Measurements from ENCODE around the gene LRRN2.
A peak's percentile ranks its signal among the peaks of the same experiment; 100 is the strongest.

LRRN2 gene

DNA sequence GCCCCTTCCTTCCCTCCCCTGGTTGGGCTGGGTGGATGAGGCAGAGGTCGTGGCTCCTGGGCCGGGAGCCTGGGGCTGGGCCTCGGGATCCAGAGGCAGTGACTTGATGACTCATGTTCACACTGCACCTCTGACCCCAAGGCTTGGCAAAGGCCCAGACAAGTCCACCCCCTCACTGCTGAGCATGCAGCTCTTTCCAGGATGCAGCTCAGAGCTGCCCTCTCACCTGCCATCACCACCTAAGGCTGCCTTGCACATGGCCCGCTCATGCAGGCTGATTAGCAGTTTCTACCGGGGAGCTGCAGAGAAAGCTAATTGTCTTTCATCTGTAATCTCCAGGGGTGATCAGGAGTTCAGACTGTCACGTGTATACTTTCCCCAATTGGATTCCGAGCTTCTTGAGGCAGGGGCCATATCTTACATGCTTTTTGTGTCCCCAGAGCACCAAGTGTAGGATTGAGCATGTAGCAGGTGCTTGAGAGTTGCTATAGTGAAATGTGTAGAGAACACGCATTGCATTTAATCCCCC is 62.1 kb downstream of the LRRN2 start:
- DNase-seq (ENCODE audit: low read depth) = peak; percentile 88
- no peak overlapping the region for H3K4me3 ChIP-seq (ENCODE audit: low read length)
- TF ChIP-seq, protein P1, sequence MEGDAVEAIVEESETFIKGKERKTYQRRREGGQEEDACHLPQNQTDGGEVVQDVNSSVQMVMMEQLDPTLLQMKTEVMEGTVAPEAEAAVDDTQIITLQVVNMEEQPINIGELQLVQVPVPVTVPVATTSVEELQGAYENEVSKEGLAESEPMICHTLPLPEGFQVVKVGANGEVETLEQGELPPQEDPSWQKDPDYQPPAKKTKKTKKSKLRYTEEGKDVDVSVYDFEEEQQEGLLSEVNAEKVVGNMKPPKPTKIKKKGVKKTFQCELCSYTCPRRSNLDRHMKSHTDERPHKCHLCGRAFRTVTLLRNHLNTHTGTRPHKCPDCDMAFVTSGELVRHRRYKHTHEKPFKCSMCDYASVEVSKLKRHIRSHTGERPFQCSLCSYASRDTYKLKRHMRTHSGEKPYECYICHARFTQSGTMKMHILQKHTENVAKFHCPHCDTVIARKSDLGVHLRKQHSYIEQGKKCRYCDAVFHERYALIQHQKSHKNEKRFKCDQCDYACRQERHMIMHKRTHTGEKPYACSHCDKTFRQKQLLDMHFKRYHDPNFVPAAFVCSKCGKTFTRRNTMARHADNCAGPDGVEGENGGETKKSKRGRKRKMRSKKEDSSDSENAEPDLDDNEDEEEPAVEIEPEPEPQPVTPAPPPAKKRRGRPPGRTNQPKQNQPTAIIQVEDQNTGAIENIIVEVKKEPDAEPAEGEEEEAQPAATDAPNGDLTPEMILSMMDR (conservative IDR thresholded peaks at IDR 0.05; ENCODE audit: low read depth, low read length) = no peak

DNA sequence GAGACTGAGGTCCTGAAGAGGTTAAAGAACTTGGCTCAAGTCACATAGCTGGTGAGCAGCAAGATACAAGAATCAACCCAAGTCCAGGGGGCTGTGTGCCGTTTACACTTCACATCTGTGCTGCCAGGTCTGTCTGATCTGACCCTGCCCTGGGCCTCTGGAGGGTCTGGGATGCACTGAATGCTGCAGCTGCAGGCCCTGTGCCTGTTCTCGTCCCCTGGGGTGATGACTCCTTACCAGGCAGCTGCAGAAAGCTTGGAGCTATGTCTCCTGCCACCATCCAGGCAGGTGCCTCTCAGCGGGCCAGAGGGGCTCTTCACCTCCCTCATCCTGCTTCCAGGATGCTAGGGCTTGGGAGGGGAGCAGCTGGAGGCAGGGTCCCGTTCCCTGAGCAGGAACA is 63.5 kb downstream of the LRRN2 start:
- no peak for DNase-seq (ENCODE audit: low read depth)
- H3K4me3 ChIP-seq (ENCODE audit: low read length) = no peak overlapping the region
- TF ChIP-seq, protein P1 (conservative IDR thresholded peaks at IDR 0.05; ENCODE audit: low read depth, low read length) = no peak

DNA sequence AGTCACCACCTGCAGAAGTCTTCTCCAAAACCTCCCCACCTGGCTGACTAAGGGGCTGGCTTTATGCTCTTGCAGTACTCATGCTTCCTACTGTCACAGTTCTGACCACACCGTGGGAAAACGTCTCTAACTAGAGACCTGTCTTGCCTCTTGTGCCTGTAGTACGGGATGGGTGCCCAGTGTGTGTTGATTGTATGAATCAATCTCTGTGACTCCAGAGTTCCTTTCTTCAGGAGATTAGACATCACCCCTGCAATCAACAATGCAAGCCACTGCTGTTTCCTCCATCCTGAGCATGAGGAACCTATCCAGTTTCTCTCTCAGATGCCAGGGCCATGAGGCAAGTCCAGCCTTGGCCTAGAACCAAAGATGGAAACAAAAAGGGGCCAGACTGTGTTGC is 64.1 kb downstream of the LRRN2 start:
- no peak overlapping the region for H3K4me3 ChIP-seq (ENCODE audit: low read length)
- TF ChIP-seq, protein P1 (conservative IDR thresholded peaks at IDR 0.05; ENCODE audit: low read depth, low read length) = no peak
- peak; percentile 24 for DNase-seq (ENCODE audit: low read depth)

DNA sequence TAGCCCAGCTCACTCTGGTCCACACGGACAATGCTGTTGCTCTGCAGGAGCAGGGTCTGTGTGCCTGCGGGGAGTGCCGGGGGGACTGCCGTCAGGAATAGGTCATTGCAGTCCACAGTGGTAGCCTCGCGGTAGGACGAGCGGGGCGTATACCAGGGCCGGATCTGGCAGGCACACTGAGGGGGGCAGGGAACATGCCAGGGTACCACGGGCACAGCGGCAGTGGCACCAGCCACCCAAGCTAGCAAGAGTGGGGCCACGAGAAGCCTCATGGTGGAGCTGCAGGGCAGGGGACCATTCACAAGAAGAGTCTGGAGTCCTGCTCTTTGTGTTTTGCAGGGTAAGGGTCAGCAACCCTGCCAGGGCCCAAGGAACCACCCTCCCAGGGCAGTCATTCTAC is 65.8 kb downstream of the LRRN2 start:
- TF ChIP-seq, protein P1 (conservative IDR thresholded peaks at IDR 0.05; ENCODE audit: low read depth, low read length) = peak; percentile 32
- H3K4me3 ChIP-seq (ENCODE audit: low read length) = no peak overlapping the region
- no peak for DNase-seq (ENCODE audit: low read depth)

DNA sequence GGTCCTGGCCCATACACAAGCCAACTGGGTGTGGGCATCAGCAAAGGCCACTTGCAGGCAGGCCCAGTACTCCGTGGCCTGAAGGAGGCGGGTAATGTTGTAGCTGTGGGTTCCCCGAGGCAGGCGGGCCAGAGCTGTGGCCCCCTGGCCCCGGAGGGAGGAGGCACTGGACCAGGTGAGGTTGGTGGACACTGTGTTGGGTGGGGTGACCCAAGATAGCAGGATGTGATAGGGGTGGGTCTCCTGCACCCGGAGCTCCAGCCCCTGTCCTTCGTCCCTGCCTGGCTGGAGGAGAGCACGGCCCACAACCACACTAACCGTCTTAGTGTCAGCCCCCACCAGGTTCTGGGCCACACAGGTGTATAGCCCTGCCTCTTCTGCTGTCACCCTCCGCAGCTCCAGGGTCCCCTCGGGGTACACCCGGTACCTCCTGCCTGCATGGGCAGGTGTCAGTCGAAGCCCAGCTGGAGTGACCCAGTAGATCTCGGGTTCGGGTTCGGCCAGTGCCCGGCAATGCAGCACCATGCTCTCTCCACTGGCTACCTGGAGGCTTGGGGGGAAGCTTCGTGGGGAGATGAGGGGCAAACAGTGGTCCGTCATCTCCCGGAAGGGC is 67.3 kb downstream of the LRRN2 start:
- DNase-seq (ENCODE audit: low read depth) = no peak
- no peak overlapping the region for H3K4me3 ChIP-seq (ENCODE audit: low read length)
- TF ChIP-seq, protein P1 (conservative IDR thresholded peaks at IDR 0.05; ENCODE audit: low read depth, low read length) = no peak

DNA sequence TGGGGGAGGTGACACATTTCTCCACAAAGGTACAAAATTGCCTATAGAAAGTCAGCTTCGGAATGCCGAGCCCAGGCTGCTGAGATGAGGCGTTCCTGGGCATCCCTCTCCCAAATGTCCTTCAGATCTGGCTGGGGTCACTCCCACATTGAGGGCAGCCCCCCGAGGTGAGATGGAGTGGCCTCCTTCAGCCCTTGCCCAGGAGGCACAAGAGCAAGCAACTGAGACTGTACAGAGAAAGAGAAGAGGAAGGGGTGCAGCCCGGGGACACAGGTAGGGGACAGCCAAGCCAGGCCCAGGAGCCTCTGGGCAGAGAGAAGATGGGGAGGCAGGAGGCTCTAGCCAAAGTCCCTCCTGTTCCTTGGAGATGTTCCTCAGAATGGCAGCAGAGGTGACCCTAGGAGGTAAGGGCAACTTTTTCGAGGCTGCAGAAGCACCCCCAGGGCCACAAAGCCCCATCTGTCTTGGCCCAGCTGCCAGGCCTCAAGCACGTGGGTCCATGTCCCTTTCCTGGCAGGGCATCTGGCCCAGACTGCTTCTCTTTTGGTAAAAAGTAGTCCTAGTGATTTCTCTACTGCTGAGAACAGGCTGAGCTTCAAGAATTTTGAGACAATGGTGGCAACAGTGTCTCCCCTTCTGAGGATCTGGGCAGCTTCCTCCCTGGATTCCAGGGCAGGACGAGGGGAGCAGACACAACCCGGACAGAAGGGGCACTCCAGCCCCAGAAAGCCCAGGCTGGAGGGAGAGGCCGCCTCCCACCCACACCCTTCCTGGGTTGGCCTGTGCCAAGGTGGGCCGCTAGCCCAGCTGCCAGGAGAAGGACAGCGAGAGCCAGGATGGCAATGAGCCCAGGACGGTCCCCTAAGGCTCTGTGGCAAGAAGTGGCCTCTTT is 68.0 kb downstream of the LRRN2 start:
- TF ChIP-seq, protein P1 (conservative IDR thresholded peaks at IDR 0.05; ENCODE audit: low read depth, low read length) = no peak
- no peak for DNase-seq (ENCODE audit: low read depth)
- H3K4me3 ChIP-seq (ENCODE audit: low read length) = no peak overlapping the region

Data from retinal pigment epithelial cell (primary cell).